Activated naive CD4-positive, alpha-beta T cell treated with Interleukin-2 at 50 U/mL for 16 hours (primary cell): ENCODE data around the gene BLOC1S3.

ENCODE experiments used
- DNase-seq: peaks from one replicate; pipeline ENCODE4 v3.0.0-alpha.2; 2020

Gene BLOC1S3

DNA sequence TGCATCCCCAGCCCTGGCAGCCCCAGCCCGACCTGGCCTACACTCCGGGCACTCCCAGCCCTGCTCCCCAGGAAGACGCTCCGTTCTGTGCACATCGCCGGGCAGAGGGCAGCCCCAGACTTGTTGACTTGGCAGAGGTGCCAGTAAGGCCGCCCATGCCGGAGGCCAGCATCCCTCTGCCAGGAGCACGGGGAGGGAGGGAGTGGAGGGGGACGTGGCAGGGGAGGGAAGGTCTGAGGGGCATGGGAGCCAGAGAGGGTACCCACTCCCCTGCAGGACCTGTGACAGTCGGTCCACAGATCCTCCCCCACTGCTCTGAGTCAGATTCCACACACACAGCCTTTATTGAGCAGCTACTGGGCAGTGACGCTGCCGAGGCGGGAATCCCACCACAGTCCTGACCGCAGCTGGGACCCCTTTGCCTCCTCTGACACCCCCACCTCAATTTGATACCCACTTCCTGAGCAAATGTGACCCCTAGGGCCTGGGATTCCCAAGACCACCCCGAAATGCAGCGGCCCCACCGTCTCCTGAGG, 15.9 kb upstream of the BLOC1S3 start:
- no peak for DNase-seq

DNA sequence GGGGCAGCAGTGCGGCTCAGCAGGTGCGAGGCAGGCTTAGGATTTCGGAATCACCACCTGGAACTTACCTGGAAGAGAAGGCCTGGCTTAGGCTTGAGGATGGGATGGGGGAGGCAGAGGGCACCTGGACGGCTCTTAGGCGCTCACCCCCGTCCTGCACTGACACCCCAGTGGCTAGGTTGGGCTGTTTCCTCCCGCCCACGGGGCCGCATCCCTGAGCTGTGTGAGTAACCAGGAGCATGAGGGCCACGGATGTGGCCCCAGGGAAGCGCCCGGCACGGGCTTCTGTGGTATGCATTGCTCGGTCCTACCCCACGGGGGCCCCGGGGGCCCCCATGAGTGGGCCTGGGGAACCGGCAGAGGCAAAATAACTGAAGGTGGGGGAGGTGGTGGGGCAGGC, 15.4 kb upstream of the BLOC1S3 start:
- no peak for DNase-seq

DNA sequence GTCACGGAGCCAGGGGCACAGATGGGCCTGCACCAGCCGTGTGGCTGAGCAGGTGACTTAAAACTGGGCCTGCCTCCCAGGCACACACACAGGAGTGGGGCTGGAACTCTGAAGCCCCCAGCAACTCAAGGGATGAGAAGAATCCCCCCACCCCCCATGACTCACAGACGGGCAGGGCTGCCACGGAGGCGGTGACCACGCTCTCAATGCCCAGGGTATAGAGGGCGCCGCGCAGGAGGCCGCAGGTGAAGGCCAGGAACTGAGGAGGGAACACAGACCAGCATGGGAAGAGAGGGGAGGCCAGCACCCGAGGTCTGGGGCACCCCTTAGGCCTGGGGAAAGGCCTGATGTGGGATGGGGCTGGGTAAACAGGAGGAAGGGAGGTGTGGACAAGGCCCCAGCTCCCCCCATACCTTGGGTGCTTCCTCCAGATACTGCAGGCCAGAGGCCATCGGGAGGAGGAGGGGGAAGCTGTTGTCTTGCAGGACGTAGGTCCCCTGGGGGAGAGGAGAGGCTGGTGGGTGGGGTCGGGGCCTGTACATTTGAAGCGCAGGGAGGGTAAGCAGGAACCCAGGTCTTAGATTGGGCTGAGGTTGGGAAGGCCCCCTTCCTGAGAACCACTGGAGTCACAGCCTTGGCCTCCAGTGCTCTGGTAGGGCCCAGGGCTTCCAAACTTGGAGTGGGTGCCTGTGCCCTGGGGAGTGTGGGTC, 14.7 kb upstream of the BLOC1S3 start:
- DNase-seq: no peak

DNA sequence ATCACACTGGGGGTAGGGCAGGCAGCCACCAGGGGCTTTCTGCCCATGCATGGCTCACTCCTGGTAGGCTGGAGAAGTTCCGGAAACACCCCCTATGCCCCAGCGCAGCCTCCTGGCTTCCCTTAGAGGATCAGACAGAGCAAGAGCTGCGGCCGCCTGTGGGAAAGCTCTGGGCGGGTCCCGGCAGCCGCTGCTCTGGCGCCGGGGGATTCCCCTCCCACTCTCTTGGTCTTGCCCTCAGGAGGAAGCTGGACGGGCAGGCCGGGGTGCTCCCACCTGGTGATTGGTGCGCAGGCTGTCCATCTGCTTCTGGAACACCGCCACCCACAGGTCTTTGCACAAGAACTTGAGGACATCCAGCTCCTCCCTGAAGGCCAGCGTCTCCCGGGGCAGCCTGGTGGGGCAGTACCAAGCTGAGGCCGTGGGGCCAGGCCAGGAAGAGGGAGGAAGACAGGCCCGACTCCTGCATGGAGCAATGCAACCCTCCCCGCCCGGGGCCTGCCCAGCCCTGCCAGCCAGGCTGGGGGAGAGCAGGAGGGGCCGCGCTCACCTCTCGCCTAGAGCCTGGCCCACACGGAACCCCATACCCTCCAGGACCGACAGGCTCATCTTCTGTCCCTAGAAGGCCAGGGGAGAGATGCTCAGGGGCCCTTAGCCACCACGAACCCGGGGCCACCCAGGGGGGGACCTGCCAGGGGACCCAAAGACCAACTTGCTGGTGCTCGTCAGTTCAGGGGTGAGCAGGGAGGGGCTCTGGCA, 13.8 kb upstream of the BLOC1S3 start:
- DNase-seq: peak; percentile 63

DNA sequence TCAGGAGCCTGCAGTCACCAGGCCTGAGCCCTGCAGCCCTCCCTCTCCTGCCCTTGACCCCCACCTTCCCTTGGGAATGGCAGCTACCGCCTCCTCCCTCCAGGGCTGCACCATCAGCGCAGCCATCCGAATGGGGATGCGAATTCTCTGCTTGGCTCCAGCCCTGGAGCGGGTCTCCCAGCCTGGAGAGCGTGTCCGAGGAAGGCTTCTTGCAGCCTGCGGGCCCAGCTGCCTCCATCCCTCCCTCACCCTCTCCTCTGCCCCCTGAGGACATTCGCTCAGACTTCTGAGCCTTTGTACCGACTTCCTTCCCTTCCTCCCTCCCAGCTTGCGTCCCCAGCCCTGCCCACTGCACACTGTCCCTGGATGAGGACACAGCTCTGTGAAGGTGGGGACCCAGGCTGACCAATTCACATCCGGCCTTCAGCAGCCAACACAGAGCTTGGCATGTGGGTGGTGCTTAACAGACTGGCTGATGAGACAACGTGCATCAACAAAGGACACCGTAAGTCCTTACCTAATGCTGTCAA, 11.8 kb upstream of the BLOC1S3 start:
- no peak for DNase-seq

DNA sequence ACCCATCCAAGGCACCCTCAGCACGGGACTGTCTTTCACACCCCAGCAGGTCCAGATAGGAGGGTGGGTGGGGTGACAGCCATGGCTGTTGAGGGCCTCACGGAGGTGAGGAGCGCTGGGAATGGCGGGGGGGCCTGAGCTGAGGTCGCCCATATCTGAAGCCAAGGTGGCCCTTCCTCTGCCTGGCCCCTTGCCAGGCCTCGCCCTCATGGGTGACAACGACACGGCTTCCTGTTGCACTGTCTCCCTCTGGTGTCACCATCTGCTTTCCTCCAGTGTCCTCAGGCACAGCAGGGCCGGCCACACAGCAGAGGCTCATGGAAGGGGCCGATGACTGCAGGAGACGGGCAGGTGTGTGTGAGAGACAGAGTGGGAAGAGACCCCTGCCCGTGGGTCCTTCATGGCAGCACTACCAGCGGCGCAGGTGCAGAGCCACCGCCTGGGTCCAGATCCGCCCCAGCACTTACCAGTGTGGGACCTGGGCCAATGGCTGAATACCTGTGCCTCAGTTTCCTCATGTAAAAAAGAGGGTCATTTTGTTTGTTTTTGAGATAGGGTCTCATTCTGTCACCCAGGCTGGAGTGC, 9.7 kb upstream of the BLOC1S3 start:
- DNase-seq: no peak

DNA sequence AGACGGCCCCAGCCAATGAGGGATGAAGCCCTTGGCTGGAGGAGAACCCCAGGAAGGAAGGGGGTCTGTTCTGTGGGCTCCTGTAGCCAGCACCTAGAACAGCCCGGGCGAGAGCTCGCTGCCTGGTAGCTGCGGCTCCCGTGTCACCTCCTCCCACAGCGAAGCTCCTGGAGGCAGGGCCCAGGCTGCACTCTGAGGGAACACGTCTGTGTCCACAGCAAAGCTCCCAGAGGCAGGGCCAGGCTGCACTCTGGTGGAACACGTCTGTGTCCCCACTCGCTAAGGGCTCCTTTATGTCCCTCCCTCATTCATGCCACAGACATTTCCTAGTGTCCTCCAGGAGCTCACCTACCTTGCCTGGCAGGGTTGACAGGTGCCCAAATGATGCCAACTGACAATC, 9.0 kb upstream of the BLOC1S3 start:
- DNase-seq: no peak

DNA sequence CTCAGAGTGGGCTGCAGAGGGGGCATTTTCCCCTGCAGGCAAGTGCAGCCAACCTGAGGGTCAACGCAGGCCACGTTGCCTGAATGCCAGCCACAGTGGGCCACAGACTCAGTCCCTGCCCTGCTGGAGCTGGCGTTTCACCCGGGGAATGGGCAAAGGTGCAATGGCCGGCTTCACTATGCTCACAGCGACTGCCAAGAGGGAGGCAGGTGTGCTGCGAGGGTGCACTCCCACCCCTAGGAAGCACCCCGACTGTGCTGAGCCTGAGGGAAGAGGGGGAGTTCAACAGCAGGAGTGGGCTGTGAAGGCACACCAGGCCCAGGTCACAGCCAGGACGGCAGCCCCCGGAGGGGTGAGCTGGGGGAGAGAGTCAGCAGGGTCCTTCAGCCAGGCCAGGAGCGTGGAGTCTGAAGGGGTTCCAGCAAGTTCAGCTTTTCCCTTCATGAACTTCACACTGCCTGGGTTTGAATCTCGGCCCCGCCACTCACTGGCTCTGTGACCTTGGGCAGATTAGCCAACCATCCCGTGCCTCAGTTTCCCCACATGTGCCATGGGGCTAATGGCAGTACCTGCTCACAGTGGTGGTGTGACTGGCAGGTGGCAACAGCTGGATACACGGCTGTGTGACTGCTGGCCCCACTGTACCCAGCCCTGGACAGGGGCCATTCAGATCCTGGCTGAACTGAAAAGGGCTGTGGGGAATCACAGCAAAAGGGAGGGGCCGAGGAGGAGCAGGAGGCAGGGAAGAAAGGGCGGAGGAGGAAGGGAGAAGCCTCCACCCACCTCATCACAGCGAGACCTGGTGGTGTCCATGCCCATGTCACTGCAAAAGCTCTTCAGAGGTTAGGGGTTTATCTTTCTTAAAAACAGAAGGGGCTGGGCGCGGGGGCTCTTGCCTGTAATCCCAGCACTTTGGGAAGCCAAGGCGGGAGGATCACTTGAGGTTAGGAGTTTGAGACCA, 8.2 kb upstream of the BLOC1S3 start:
- no peak for DNase-seq

DNA sequence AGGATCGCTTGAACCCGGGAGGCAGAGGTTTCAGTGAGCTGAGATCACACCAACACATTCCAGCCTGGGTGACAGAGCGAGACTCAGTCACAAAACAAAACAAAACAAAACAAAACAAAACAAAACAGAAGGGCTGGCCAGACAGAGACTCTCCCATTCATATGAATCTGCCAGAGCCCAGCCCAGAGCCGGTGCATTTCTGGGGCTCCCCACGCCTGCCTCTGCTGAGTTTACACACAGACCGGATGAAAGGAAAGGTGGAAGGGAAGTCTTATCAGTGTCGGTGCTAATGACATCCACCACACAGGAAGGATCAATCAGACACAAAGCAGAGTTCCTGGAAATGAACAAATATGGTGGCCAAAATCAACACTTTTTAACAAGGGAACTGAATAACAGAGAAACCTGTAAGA, 7.4 kb upstream of the BLOC1S3 start:
- DNase-seq: peak; percentile 49

DNA sequence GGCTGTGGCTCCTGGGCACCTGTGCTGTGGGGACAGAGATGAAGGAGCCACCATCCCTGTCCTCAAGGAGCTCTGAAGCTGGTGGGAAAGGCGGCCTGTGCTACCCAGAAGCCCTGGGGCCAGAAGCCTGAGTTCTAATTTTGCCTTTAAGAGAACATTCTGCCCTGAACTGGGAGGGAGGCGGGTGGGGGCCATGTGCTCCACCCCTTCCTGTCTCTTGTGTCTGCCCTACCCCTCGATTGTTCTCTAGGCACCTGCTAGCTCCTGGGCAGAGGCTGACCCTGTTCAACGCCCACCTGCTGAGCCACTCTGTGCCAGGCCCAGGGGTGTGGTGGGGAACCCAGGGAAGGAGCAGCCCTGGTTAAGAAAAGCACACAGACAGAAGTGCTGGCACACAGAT, 6.4 kb upstream of the BLOC1S3 start:
- DNase-seq: peak; percentile 25

DNA sequence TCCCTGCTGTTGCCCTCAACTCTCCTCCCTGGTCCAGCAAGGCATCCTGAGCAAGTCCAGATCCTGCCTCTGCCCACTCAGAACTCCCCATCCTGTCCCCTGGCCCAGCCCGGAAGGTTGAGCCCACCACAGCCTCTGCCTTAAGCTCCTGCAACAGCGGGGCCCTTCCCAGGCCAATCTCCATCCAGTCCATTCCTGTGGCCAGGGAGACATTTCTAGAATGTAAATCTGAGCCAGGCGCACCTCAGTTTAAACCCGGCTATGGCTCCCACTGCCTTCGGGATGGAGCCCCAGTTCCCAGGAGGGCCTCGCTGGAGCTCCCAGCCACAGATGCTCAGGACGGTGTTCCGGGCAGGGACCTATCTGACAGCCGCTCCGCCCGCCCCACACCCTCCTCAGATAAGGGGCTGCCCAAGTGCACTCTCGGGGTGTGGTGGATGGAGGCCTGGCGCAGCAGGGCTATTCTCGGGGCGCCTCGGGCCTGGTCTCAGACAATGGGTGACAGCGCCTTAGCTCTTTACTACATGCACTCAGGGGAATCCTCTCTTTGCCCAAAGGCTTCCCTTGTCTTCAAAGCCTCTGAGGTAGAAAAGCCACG, 5.9 kb upstream of the BLOC1S3 start:
- DNase-seq: no peak

DNA sequence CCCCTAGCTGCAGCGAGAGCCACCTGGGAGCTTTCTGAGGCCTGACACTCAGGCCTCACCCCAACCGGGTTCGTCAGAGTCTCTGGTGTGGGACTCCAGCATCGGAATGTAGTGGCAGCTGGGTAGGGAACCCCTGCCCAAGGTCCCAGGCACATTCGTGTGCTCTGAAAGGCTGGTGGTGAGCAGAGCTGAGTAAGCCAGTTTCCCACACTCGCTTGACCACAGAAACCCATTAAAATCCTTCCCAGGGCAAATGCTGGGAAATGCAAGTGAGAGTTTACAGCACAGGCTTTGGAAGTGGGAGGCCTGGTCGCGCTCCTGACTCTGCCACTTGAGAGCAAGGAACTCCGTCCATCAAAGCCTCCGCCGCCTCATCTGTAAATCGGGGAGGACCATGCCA, 4.8 kb upstream of the BLOC1S3 start:
- no peak for DNase-seq

DNA sequence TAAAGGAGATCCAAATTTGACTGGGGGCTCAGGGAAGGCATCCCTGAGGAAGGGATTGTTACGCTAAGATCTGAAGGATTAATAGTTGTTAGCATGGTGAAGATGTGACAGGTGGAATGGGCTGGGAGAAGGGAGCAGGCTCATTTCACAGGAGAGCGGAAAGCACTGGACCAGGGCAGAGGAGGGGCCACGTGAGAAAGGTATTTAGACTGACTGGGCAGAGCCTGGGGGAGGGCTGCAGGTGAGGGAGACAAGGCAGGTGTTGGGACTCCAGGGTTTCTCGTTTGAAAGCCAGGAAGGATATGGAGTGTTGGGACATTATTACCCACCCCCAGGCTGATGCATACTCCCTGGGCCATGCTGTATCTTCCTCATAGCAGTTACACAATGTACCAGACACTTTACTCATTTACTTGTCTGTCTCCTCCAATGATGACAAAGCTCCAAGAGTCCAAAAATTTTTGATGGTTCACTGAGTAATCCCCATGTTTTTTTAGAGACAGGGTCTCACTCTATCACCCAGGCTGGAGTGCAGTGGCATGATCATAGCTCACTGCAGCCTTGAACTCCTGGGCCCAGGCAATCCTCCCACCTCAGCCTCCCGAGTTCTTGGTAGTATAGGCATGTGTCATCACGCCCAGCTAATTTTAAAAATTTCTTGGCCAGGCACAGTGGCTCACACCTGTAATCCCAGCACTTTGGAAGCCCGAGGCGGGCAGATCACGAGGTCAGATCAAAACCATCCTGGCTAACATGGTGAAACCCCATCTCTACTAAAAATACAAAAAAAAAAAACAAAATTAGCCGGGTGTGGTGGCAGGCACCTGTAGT, 2.9 kb upstream of the BLOC1S3 start:
- no peak for DNase-seq

DNA sequence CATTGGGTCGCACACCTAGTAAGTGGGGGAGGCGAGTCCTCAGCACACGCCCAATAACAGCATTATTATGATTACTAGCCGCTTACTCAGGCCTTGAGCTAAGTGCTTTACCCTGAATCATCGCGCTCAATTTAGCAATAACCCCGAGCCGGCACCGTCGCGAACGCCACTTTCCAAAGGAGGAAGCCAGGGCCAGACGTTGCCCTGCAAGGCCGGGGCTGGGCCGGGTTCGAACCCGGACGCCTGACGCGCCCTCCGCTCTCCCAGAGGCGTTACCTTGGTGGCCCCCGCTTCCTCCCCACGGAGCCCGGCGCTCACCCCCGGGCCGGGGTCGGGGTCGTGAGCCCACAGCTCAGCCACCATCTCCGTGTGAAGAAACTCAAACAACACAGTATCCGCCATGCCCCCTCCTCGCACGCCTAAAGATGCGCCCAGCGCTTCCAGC, 745 bp upstream of the BLOC1S3 start, which contains the start of gene TRAPPC6A:
Gene TRAPPC6A, minus strand, starts transcription at position 421 of the 445 bp plus-strand sequence. Its CDS starts 19 bp downstream, at position 402.
- no peak for DNase-seq

DNA sequence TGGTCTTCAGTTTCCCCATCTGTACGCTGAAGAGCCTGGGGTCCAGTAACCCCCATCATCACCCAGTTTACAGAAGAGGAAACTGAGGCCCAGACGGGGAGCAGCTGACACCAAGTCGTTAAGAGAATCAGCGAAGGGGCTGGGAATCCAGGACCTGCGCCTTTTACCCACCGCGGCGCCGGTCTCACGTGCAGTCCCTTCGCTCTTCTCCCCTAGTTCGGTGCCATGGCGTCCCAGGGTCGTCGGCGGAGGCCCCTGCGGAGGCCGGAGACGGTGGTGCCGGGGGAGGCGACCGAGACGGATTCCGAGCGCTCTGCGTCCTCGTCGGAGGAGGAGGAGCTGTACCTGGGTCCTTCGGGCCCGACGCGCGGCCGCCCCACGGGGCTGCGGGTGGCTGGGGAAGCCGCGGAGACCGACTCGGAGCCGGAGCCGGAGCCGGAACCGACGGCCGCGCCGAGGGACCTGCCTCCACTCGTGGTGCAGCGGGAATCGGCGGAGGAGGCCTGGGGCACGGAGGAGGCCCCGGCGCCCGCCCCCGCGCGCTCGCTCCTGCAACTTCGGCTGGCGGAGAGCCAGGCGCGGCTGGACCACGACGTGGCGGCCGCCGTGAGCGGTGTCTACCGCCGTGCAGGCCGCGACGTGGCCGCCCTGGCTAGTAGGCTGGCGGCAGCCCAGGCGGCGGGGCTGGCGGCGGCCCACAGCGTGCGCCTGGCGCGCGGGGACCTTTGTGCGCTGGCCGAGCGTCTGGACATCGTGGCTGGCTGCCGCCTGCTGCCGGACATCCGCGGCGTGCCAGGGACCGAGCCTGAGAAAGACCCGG, 698 bp downstream of the BLOC1S3 start:
- DNase-seq: peak; percentile 46

DNA sequence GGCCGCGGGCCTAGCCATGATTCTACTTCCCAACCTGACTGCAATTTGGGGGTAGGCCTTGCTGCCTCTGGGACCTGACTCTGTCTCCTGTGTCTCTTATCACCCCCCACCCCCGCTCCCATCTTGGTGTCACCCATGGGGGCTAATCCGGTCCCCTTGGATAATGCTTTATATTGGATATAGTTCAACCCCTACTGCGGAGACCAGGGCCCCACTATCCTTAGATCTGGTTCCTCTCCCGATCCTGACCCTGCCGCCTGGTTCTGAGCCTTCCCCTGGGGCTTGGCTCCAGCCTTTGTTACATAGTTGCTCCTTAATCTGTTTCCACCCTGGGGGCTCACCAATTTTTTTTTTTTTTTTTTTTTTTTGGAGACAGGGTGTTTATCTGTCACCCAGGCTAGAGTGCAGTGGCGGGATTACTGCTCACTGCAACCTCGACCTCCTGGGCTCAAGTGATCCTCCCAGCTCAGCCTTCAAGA, 1.3 kb downstream of the BLOC1S3 start:
- DNase-seq: no peak

DNA sequence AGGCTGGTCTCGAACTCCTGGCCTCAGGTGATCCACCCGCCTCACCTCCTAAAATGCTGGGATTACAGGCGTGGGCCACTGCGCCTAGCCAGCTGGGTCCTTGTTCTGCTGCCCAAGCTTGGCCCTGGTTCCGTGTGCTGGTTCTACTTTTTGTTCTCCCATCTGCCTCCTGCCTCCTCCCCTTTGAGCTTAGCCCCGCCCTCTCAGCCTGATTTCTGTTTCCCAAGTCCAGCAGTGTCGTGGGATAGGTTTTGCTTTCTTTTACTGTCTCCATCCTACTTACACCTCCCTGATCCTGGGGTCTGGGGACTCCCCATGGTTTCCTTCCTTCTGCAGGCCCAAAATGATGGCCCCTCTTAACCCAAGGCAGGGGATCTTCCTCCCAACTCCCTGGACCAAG, 2.4 kb downstream of the BLOC1S3 start:
- DNase-seq: no peak

DNA sequence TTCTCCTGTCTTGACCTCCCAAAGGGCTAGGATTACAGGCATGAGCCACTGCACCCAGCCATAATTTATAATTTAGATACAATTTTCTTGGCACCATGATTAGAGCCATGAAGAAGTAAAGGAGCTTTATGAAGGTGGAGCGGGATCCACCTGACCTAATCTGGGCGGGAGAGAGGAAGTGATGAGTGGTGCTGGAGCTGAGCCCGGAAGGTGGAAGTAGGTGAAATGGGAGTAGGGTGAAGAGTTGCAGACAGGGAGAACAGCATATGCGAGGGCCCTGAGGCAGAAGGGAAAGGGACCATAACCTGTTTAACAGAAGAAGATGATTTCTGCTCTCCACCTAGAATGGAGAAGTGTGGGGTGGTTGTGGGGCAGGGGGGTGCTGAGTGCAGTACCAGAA, 4.2 kb downstream of the BLOC1S3 start:
- no peak for DNase-seq

DNA sequence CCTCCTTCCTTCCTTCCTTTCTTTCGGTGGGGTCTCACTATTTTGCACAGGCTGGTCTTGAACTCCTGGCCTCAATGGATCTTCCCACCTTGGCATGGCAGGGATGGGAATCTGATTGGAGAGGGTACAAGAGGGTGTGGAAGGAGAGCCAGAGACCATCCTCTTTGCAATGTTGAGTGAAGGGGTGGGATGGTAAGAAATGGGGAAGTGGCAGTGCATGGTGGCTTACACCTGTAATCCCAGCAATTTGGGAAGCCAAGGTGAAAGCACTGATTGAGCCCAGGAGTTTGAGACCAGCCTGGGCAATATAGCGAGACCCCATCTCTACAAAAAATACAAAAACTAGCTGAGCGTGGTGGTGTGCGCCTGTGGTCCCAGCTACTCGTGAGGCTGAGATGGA, 5.5 kb downstream of the BLOC1S3 start:
- no peak for DNase-seq
